Stimulated activated CD4-positive, alpha-beta T cell treated with anti-CD3 and anti-CD28 coated beads, Interleukin-1b, Interleukin-23, amount 100 ng/mL, for 1 hour (primary cell): ENCODE measurements around the gene C1QTNF6.
"Not testable (repeated sequence)": the region's sequence is repeated elsewhere in the genome, so short reads cannot be mapped to it uniquely, and the experiment has no call there.

Experiments used
- DNase-seq, 2 donors: peaks; one replicate each; pipeline ENCODE4 v3.0.0-alpha.2; 2020; ENCODE audit warnings: low read depth in 2 of 2

Gene C1QTNF6

GRCh38 chr22:37187891-37188761, at the start of gene C1QTNF6:
Gene C1QTNF6 (minus strand): TSS chr22:37188247. CDS start chr22:37188213, 34 bp downstream.
- no peak for DNase-seq

GRCh38 chr22:37235897-37236607, 48.0 kb upstream of the C1QTNF6 start:
- DNase-seq, result no peak

- DNase-seq, result no peak
These were observed 47.0 kb upstream of the C1QTNF6 start for GRCh38 chr22:37234736-37235711.

GRCh38 chr22:37233751-37234631, 45.9 kb upstream of the C1QTNF6 start:
- no peak for DNase-seq

GRCh38 chr22:37233371-37233750, 45.3 kb upstream of the C1QTNF6 start:
- not testable (repeated sequence) for DNase-seq

GRCh38 chr22:37232140-37232998, 44.3 kb upstream of the C1QTNF6 start:
- DNase-seq, result no peak

GRCh38 chr22:37231406-37232139, 43.5 kb upstream of the C1QTNF6 start:
- DNase-seq, result no peak

- DNase-seq, result no peak
These were observed 42.8 kb upstream of the C1QTNF6 start for GRCh38 chr22:37230673-37231405.

GRCh38 chr22:37229805-37230672, 42.0 kb upstream of the C1QTNF6 start:
- peak; percentile 69 to 78 for DNase-seq

GRCh38 chr22:37229012-37229804, 41.2 kb upstream of the C1QTNF6 start:
- DNase-seq, result no peak

- no peak for DNase-seq
These were observed 40.3 kb upstream of the C1QTNF6 start for GRCh38 chr22:37228106-37229011.

- DNase-seq, result no peak
These were observed 38.5 kb upstream of the C1QTNF6 start for GRCh38 chr22:37226514-37226913.

- no peak for DNase-seq
These were observed 38.0 kb upstream of the C1QTNF6 start for GRCh38 chr22:37226087-37226486.

- DNase-seq, result no peak
These were observed 37.4 kb upstream of the C1QTNF6 start for GRCh38 chr22:37225481-37225880.

GRCh38 chr22:37224757-37225420, 36.8 kb upstream of the C1QTNF6 start:
- no peak for DNase-seq
